Loucy (cell line): Measurements from ENCODE around the gene DDX10.

Experiments
- EZH2phosphoT487 ChIP-seq: fragments of 200-600 bp; IDR thresholded peaks from 2 replicates; pipeline ENCODE4 v1.6.1; 2018; ENCODE audit warnings: antibody characterized with exemption, mild to moderate bottlenecking, moderate library complexity, borderline replicate concordance
- TF ChIP-seq, protein P1 (sequence below): fragments of 200-600 bp; sonication (generic); conservative IDR thresholded peaks from 2 replicates; pipeline ENCODE4 v1.5.1; 2014; ENCODE audit warnings: mild to moderate bottlenecking, antibody characterized with exemption, low read length

DNA sequence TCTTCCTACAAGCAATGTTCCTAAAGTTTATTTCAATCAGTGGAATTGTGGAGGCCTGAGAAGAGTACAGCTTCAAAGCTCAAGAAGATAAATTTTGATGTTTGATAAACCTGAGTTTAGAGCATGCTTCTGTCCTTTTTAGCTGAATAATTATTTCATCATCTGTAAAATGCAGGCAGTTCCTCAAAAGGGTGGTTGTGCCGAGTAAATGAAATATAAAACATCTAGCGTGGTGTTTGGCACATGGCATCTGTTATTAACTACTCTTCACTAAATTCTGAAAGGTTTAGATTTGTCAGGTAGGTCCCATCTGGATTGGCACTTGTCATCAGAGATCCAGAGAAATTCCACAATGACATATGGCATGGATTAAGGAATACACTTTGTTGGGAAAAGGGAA lies 155.1 kb downstream of the DDX10 start:
- TF ChIP-seq, protein P1, sequence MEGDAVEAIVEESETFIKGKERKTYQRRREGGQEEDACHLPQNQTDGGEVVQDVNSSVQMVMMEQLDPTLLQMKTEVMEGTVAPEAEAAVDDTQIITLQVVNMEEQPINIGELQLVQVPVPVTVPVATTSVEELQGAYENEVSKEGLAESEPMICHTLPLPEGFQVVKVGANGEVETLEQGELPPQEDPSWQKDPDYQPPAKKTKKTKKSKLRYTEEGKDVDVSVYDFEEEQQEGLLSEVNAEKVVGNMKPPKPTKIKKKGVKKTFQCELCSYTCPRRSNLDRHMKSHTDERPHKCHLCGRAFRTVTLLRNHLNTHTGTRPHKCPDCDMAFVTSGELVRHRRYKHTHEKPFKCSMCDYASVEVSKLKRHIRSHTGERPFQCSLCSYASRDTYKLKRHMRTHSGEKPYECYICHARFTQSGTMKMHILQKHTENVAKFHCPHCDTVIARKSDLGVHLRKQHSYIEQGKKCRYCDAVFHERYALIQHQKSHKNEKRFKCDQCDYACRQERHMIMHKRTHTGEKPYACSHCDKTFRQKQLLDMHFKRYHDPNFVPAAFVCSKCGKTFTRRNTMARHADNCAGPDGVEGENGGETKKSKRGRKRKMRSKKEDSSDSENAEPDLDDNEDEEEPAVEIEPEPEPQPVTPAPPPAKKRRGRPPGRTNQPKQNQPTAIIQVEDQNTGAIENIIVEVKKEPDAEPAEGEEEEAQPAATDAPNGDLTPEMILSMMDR: no peak
- TF ChIP-seq EZH2phosphoT487: no peak
